ENCODE data around the gene GUCD1. TPM values are rescaled to one million over a fixed set of nuclear protein-coding genes. Genes with fewer than 3 reads are reported as not detected.

The GUCD1 gene
- total RNA-seq, 1 donor from 2014 or later, result 81.8 TPM

DNA sequence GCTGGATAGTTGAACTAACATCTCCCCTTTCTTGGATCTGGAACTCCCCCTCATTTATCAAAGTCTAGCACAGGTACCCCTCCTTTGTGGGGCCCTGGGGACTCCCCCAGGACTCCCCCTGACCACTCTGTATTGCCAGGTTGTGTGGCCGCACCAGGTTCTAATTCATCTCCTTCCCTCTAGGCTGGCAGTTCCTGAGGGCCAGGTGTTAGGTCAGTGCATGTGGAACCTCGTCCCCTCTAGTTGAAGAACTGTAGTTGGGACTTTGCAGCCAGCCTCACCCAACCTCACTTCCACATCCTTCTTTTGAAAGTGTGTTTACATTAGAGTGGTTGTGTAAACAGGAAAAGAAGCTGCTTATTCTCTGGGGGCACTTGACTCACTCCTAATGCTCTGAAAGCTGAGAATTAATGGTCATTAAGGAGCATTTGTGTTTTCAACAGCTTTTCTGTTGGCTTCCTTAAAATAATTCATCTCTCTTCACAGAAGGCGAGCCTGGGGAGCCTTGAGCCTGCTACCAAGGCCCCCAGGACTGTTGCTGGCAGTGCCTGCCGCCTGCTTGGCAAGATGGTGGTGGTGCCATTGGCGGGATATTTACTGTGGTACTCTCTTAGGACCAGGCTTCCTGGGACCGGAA is 48.0 kb downstream of the GUCD1 start:
- DNase-seq (ENCODE audit: low read depth), result no peak

DNA sequence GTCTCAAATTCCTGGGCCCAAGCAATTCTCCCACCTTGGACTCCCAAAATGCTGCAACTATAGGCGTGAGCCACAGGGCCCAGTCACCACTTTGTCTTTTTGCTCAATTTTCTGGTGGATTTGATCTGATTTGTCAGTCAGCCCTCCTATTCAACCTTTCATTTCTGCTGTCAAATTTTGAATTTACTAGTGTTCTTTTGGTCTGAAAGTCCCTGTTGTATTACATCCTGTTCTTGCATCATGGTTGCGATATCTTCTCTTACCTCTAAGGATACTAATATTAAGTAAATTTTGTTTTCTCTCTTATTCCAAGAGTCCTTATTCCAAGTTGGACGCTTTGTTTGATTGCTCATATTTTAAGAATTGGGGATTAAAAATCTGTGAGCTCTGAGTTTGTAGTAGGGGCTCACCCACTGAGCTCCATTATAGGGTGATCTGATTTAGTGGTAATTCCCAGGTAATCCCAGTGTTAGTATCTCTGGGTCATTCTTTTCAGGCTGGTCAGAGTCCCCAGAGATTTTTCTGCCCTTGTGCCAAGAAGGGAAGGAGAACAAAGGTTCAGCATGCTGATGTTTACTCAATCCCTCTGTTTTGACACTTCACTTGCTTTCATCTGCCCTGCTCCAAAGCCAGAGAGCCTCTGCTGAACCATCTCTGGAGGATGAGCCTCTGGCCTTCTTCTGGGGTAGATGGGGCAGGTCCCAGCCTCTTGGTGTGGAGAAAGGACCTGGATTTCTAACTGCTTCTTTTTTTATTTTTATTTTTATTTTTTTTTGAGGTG is 49.8 kb downstream of the GUCD1 start:
- no peak for DNase-seq (ENCODE audit: low read depth)
- TF ChIP-seq, protein P1, sequence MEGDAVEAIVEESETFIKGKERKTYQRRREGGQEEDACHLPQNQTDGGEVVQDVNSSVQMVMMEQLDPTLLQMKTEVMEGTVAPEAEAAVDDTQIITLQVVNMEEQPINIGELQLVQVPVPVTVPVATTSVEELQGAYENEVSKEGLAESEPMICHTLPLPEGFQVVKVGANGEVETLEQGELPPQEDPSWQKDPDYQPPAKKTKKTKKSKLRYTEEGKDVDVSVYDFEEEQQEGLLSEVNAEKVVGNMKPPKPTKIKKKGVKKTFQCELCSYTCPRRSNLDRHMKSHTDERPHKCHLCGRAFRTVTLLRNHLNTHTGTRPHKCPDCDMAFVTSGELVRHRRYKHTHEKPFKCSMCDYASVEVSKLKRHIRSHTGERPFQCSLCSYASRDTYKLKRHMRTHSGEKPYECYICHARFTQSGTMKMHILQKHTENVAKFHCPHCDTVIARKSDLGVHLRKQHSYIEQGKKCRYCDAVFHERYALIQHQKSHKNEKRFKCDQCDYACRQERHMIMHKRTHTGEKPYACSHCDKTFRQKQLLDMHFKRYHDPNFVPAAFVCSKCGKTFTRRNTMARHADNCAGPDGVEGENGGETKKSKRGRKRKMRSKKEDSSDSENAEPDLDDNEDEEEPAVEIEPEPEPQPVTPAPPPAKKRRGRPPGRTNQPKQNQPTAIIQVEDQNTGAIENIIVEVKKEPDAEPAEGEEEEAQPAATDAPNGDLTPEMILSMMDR (IDR thresholded peaks at IDR 0.05; ENCODE audit: insufficient read depth, low read length, poor library complexity, severe bottlenecking), result no peak
- no peaks in the 10 kb centered on the region for H3K36me3 ChIP-seq (ENCODE audit: control insufficient read depth, insufficient read depth, low read length)
- H3K4me3 ChIP-seq (ENCODE audit: low read depth, low read length), result no peak overlapping the region
- no peaks in the 10 kb centered on the region for H3K27me3 ChIP-seq (ENCODE audit: control insufficient read depth, insufficient read depth, low read length)

More for the DNA sequence above, 48.0 kb downstream of the GUCD1 start:
- H3K36me3 ChIP-seq (ENCODE audit: control insufficient read depth, insufficient read depth, low read length), result no peaks in the 10 kb centered on the region
- H3K27me3 ChIP-seq (ENCODE audit: control insufficient read depth, insufficient read depth, low read length), result no peaks in the 10 kb centered on the region
- TF ChIP-seq, protein P1 (IDR thresholded peaks at IDR 0.05; ENCODE audit: insufficient read depth, low read length, poor library complexity, severe bottlenecking), result no peak
- no peak overlapping the region for H3K4me3 ChIP-seq (ENCODE audit: low read depth, low read length)

DNA sequence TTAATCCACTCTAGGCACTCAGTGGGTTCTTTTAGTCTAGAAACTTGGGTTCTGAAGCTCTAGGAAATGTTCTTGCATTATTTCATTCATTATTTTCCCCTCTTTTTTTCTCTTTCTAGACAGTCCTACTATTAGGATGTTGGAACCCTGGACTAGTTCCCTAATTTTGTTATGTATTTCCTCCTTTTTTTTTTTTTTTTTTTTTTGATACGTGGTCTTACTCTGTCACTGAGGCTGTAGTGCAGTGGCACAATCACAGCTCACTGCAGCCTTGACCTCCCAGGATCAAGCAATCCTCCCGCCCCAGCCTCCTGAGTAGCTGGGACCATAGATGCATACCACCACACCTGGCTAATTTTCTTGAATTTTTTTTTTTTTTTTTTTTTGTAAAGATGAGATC is 50.4 kb downstream of the GUCD1 start:
- DNase-seq (ENCODE audit: low read depth), result no peak
- H3K27me3 ChIP-seq (ENCODE audit: control insufficient read depth, insufficient read depth, low read length), result no peaks in the 10 kb centered on the region
- H3K4me3 ChIP-seq (ENCODE audit: low read depth, low read length), result no peak overlapping the region
- TF ChIP-seq, protein P1 (IDR thresholded peaks at IDR 0.05; ENCODE audit: insufficient read depth, low read length, poor library complexity, severe bottlenecking), result no peak
- H3K36me3 ChIP-seq (ENCODE audit: control insufficient read depth, insufficient read depth, low read length), result no peaks in the 10 kb centered on the region

DNA sequence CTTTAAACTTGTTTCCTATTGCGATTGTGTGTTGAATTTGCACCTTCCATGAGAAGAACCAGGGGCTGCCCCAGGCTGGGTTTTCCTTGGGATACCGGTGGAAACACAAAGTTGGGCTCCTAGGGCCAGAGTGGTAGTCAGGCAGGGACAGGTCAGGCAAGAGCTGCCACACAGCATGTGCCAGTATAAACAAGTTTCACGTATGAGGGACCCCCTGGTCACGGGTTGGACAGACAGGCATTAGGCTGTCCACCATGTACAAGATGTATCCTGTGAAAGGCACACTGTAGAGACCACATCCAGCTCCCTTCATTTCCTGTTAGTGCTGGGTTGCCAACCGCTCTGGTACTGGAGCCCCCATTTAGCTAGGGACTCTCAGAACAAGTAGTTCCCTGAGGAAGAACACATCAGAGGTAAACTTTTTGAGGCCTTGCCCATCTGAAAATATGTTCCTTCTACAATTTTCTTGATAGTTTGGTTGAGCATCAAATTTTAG is 51.0 kb downstream of the GUCD1 start:
- Histone ChIP-seq H3K4me3 (ENCODE audit: low read depth, low read length) (no peak overlapping the region), H3K36me3 (ENCODE audit: control insufficient read depth, insufficient read depth, low read length) (no peaks in the 10 kb centered on the region), H3K27me3 (ENCODE audit: control insufficient read depth, insufficient read depth, low read length) (no peaks in the 10 kb centered on the region)
- TF ChIP-seq, protein P1 (IDR thresholded peaks at IDR 0.05; ENCODE audit: insufficient read depth, low read length, poor library complexity, severe bottlenecking), result no peak
- DNase-seq (ENCODE audit: low read depth), result no peak

DNA sequence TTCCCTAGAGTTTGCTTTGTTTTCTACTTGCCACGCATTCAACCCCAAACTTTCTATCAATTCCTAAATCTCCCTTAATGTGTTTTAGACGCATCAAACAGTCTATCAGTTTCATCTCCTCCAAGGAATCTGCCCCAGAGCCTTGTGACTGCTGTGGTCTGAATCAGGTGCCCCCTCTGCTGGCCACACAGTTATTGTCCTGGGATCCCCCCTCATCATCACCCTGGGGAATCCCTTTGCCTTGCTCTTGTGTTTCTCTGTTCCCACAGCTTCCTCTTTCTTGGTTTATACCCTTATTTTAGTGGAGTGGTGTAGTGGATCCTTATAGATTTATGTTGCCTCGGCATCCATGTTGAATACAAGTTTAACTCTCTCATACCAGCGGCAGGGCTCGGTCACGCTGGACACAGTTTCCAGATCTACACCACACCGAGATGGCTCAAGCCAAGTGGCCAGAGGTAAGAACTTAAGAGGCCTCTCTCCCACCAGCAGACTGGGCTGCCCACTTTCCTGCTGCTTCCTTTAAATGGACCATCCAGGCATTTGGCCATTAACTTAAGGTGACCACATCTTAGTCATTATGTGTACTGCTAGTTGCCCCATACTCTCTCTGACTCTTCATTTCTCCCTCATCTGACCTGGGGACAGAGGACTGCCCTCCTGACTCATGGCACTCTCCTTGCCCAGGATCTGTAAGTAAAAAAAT is 51.6 kb downstream of the GUCD1 start:
- TF ChIP-seq, protein P1 (IDR thresholded peaks at IDR 0.05; ENCODE audit: insufficient read depth, low read length, poor library complexity, severe bottlenecking), result peak; percentile 76
- no peak for DNase-seq (ENCODE audit: low read depth)
- no peaks in the 10 kb centered on the region for H3K27me3 ChIP-seq (ENCODE audit: control insufficient read depth, insufficient read depth, low read length)
- no peaks in the 10 kb centered on the region for H3K36me3 ChIP-seq (ENCODE audit: control insufficient read depth, insufficient read depth, low read length)
- no peak overlapping the region for H3K4me3 ChIP-seq (ENCODE audit: low read depth, low read length)
